GM12801 (cell line): ENCODE measurements around the gene UFL1.

Experiments
- TF ChIP-seq, protein P1 (sequence below): IDR thresholded peaks from one replicate; pipeline ENCODE4 v1.5.1; 2011; ENCODE audit warnings: control low read depth; ENCODE audit not compliant: insufficient read length; ENCODE audit errors: extremely low read depth

The UFL1 gene

DNA sequence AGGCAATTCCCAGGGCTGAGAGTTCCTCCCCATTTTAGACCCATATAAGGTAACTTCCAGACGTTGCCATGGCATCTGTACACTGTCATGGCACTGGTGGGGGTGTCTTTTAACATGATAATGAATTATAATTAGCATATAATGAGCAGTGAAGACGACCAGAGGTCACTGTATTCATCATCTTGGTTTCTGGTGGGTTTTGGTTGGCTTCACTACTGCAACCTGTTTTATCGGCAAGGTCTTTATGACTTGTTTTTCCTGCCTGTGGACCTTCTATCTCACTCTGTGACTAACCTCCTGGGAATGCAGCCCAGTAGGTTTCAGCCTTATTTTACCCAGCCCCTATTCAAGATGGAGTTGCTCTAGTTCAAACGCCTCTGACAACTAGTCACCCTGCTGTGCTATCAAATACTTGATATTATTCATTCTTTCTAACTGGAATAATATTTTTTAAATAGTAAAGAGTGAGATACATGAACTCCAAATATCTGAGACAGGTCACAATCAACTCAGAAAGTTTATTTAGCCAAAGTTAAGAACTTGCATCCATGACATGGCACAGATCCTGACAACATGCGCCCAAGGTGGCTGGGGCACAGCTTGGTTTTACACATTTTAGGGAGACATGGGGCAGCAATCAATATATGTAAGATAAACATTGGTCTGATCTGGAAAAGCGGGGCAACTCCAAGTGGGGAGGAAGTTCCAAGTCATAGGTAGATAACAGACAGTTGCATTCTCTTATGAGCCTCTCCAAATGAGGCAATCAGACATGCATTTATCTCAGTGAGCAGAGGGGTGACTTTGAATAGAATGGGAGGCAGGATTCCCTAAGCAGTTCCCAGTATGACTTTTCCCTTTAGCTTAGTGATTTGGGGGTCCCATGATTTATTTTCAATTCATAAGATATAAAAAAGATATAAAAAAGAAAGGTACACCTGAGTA, 1.2 kb upstream of the UFL1 start:
- TF ChIP-seq, protein P1, sequence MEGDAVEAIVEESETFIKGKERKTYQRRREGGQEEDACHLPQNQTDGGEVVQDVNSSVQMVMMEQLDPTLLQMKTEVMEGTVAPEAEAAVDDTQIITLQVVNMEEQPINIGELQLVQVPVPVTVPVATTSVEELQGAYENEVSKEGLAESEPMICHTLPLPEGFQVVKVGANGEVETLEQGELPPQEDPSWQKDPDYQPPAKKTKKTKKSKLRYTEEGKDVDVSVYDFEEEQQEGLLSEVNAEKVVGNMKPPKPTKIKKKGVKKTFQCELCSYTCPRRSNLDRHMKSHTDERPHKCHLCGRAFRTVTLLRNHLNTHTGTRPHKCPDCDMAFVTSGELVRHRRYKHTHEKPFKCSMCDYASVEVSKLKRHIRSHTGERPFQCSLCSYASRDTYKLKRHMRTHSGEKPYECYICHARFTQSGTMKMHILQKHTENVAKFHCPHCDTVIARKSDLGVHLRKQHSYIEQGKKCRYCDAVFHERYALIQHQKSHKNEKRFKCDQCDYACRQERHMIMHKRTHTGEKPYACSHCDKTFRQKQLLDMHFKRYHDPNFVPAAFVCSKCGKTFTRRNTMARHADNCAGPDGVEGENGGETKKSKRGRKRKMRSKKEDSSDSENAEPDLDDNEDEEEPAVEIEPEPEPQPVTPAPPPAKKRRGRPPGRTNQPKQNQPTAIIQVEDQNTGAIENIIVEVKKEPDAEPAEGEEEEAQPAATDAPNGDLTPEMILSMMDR: no peak

DNA sequence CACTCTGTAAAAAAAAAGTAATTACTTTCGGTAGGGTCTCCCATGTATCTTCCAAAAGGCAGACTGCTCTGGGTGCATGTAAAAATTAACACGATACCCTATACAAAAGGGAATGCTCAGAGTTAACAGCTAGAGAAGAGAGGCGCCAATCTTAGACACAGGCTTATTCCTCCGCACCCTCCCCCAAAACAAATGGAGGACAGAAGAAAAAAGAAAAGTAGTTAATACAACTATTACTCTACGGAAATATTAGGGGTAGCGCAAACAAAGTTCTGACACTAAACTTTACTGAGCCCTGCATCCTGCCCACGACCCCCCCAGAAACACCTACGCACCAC, 331 bp upstream of the UFL1 start:
- TF ChIP-seq, protein P1: no peak

DNA sequence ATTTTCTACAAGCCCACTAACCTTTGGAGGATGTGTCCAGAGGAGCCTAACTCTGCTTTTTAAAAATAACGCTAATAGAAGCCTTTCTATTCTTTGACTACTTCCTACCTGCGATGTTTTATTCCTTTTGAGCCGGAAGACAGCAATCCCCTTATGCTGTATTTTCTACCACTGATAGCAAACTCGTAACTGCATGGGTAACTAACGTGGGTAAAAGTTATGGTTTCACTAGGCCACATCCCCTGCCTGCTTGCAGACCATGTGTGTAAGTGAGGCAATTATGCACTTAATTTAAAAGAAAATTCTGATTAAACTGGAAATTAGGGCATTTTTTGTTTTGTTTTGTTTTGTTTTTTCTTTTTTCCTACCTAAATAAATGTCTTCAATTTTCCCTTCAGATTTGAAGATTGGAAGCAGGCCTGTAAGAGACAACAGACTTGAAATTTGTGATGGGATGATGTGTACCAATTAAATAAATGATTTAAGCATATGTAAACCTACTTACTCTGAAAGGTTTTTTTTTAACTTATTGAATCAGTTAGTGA, 931 bp downstream of the UFL1 start:
- TF ChIP-seq, protein P1: no peak

DNA sequence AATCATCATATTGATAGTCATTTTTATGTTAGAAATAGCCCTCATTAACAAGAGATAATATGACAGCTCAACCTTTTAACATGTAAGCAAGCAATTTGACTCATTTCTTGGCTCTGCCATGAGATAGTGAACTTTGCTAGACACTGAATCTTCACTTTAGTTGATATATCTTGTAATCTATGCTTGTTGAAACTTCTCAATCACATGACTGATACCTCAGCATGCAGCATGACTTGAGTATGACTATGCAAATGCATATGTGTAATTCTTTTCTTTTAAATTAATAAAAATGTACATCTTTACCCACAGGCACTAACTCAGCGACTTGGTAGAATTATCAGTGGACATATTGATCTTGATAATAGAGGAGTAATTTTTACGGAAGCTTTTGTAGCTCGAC, 6.6 kb downstream of the UFL1 start:
- TF ChIP-seq, protein P1: no peak

DNA sequence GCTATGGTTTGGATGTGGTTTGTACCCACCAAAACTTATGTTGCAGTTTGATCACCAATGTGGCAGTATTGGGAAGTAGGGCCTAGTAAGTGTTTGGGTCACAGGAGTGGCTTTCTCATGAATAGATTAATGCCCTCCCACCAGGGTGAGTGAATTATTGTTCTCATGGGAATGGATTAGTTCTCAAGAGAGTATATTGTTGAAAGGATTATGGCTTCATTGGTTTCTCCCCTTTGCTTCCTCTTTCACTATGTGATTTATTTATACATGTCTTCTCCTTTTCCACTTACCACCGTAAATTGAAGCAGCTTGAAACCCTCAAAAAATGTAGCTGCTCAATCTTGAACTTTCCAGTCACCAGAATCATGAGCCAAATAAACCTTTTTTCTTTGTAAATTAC, 10.8 kb downstream of the UFL1 start:
- TF ChIP-seq, protein P1: no peak

DNA sequence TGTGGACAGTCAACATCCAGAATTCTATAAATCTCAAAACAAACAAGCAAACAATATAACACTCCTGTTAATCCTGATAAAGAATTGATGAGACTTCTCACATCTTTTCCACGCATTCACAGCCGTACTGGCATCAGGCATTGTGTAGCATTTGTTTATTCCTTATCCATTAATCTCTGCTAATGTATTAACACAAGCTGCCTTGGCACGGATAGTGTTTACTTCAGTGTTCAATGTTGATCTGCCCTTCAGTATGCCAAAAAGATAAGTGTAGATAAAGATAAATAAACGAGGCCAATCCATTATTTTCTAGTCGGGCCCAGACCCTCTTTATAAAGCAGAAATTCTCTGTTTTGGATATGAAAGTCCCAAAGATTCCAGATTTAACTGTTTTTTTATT, 16.1 kb downstream of the UFL1 start:
- TF ChIP-seq, protein P1: no peak

DNA sequence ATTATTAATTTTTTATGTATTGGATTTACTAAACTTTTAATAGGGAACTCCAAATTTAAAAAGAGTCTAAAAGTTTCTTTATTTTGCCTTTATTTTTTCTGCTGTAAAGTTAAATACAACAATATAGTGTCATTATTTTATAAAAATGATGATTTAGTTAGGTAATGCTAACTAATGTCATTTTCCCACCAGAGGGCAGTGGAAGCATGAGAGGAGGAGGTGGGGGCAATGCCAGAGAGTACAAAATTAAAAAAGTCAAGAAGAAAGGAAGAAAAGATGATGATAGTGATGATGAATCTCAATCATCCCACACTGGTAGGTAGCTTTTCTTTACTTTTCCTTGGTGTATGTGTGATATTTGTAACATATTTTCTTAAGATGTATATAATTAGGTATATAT, 21.1 kb downstream of the UFL1 start:
- TF ChIP-seq, protein P1: no peak
